Activated T-cell treated with anti-CD3 and anti-CD28 coated beads, Interleukin-2, amount 50 U/mL, for 4 hours (primary cell): Measurements from ENCODE around the gene OPTN. TPM values are rescaled to one million over a fixed set of nuclear protein-coding genes. Genes with fewer than 3 reads are reported as not detected.
A peak's percentile ranks its signal among the peaks of the same experiment; 100 is the strongest.

ENCODE experiments used
- ATAC-seq, 2 donors: fragments of 200-7000 bp; cut with Tn5 transposase; one replicate each; pipeline ENCODE4 v1.10.0; 2021
- DNase-seq: peaks from one replicate; pipeline ENCODE4 v3.0.0-alpha.2; 2020
- H3K27me3 Mint-ChIP-seq: one replicate; pipeline ENCODE4 v1.8.0; 2021; ENCODE audit warnings: low read depth, mixed read lengths
- H3K36me3 Mint-ChIP-seq: one replicate; pipeline ENCODE4 v1.8.0; 2022; ENCODE audit warnings: mixed read lengths; ENCODE audit not compliant: insufficient read depth
- H3K4me1 Mint-ChIP-seq: one replicate; pipeline ENCODE4 v1.8.0; 2021; ENCODE audit warnings: low read depth, mixed read lengths
- H3K4me3 Mint-ChIP-seq: one replicate; pipeline ENCODE4 v1.8.0; 2021; ENCODE audit warnings: mild to moderate bottlenecking, moderate library complexity, mixed read lengths
- H3K9me3 Mint-ChIP-seq: one replicate; pipeline ENCODE4 v1.8.0; 2021; ENCODE audit warnings: mixed read lengths
- total RNA-seq, 3 donors: library from RNA; stranded (reverse); gene quantifications; one replicate each; pipeline ENCODE4 v1.2.1, GENCODE V29; 2021

The OPTN gene
- total RNA-seq, 3 donors from 2014 or later, result 14.6 to 29.0 (median 16.2) TPM

GRCh38 chr10:13161857-13162271 is 61.9 kb downstream of the OPTN start:
- H3K4me1 Mint-ChIP-seq, result peaks cover 14% of the 10 kb centered on the region
- H3K9me3 Mint-ChIP-seq, result no peaks in the 10 kb centered on the region
- H3K36me3 Mint-ChIP-seq, result no peaks in the 10 kb centered on the region
- DNase-seq (no peak), ATAC-seq (peak; percentile 8 to 13)
- peak overlapping the region; percentile 84 for H3K4me3 Mint-ChIP-seq
- no peaks in the 10 kb centered on the region for H3K27me3 Mint-ChIP-seq

GRCh38 chr10:13163859-13164258 is 63.9 kb downstream of the OPTN start:
- no peaks in the 10 kb centered on the region for H3K9me3 Mint-ChIP-seq
- no peaks in the 10 kb centered on the region for H3K27me3 Mint-ChIP-seq
- DNase-seq, result no peak
- ATAC-seq, result no peak
- no peak overlapping the region for H3K4me3 Mint-ChIP-seq
- H3K36me3 Mint-ChIP-seq, result no peaks in the 10 kb centered on the region
- peaks cover 14% of the 10 kb centered on the region for H3K4me1 Mint-ChIP-seq

GRCh38 chr10:13165177-13165576 is 65.2 kb downstream of the OPTN start:
- no peaks in the 10 kb centered on the region for H3K36me3 Mint-ChIP-seq

GRCh38 chr10:13167568-13167967 is 67.6 kb downstream of the OPTN start:
- H3K4me3 Mint-ChIP-seq, result no peak overlapping the region
- H3K4me1 Mint-ChIP-seq, result no peaks in the 10 kb centered on the region
- no peak for DNase-seq
- no peak for ATAC-seq
- H3K27me3 Mint-ChIP-seq, result no peaks in the 10 kb centered on the region
- H3K36me3 Mint-ChIP-seq, result peaks cover under 1% of the 10 kb centered on the region
- no peaks in the 10 kb centered on the region for H3K9me3 Mint-ChIP-seq

More at GRCh38 chr10:13165177-13165576, 65.2 kb downstream of the OPTN start:
- Mint-ChIP-seq H3K4me1 (peaks cover 14% of the 10 kb centered on the region), H3K27me3 (no peaks in the 10 kb centered on the region), H3K4me3 (no peak overlapping the region), H3K9me3 (no peaks in the 10 kb centered on the region)
- DNase-seq (no peak), ATAC-seq (no peak)

- Mint-ChIP-seq H3K27me3 (no peaks in the 10 kb centered on the region), H3K4me1 (no peaks in the 10 kb centered on the region), H3K36me3 (peaks cover 5% of the 10 kb centered on the region), H3K4me3 (no peak overlapping the region), H3K9me3 (no peaks in the 10 kb centered on the region)
- DNase-seq (no peak), ATAC-seq (no peak)
Observed at GRCh38 chr10:13168781-13169180, 68.8 kb downstream of the OPTN start.

GRCh38 chr10:13173616-13174015 is 73.7 kb downstream of the OPTN start:
- DNase-seq, result no peak
- Mint-ChIP-seq H3K9me3 (no peaks in the 10 kb centered on the region), H3K4me1 (no peaks in the 10 kb centered on the region), H3K4me3 (no peak overlapping the region), H3K36me3 (peaks cover 6% of the 10 kb centered on the region), H3K27me3 (no peaks in the 10 kb centered on the region)
- ATAC-seq, result no peak

- H3K4me1 Mint-ChIP-seq, result no peaks in the 10 kb centered on the region
- H3K9me3 Mint-ChIP-seq, result no peaks in the 10 kb centered on the region
- H3K36me3 Mint-ChIP-seq, result peaks cover 4% of the 10 kb centered on the region
- no peaks in the 10 kb centered on the region for H3K27me3 Mint-ChIP-seq
- ATAC-seq (peak; percentile 57 to 81), DNase-seq (no peak)
- H3K4me3 Mint-ChIP-seq, result no peak overlapping the region
Observed at GRCh38 chr10:13180788-13181187, 80.8 kb downstream of the OPTN start.

GRCh38 chr10:13182424-13182823 is 82.5 kb downstream of the OPTN start:
- H3K36me3 Mint-ChIP-seq, result peaks cover 7% of the 10 kb centered on the region

GRCh38 chr10:13183625-13184024 is 83.7 kb downstream of the OPTN start:
- Mint-ChIP-seq H3K4me3 (no peak overlapping the region), H3K4me1 (no peaks in the 10 kb centered on the region), H3K9me3 (peaks cover 4% of the 10 kb centered on the region), H3K36me3 (peaks cover 5% of the 10 kb centered on the region), H3K27me3 (no peaks in the 10 kb centered on the region)
- ATAC-seq (no peak), DNase-seq (no peak)

More at GRCh38 chr10:13182424-13182823, 82.5 kb downstream of the OPTN start:
- DNase-seq (no peak), ATAC-seq (no peak)
- Mint-ChIP-seq H3K4me3 (no peak overlapping the region), H3K4me1 (no peaks in the 10 kb centered on the region), H3K9me3 (peaks cover 4% of the 10 kb centered on the region), H3K27me3 (no peaks in the 10 kb centered on the region)

- H3K36me3 Mint-ChIP-seq, result peaks cover 5% of the 10 kb centered on the region
- H3K4me1 Mint-ChIP-seq, result no peaks in the 10 kb centered on the region
- H3K27me3 Mint-ChIP-seq, result no peaks in the 10 kb centered on the region
- no peak overlapping the region for H3K4me3 Mint-ChIP-seq
- H3K9me3 Mint-ChIP-seq, result peaks cover 4% of the 10 kb centered on the region
- no peak for ATAC-seq
- DNase-seq, result no peak
Observed at GRCh38 chr10:13184276-13184675, 84.3 kb downstream of the OPTN start.

- Mint-ChIP-seq H3K9me3 (peaks cover 4% of the 10 kb centered on the region), H3K27me3 (no peaks in the 10 kb centered on the region), H3K4me3 (no peak overlapping the region), H3K36me3 (peaks cover 5% of the 10 kb centered on the region), H3K4me1 (no peaks in the 10 kb centered on the region)
- DNase-seq (no peak), ATAC-seq (no peak)
Observed at GRCh38 chr10:13184730-13185514, 85.0 kb downstream of the OPTN start.

- DNase-seq, result no peak
- Mint-ChIP-seq H3K27me3 (no peaks in the 10 kb centered on the region), H3K36me3 (peaks cover 5% of the 10 kb centered on the region), H3K4me1 (no peaks in the 10 kb centered on the region), H3K9me3 (peaks cover 4% of the 10 kb centered on the region), H3K4me3 (no peak overlapping the region)
- no peak for ATAC-seq
Observed at GRCh38 chr10:13187135-13187534, 87.2 kb downstream of the OPTN start.

Other genes starting within 250 kb of the OPTN start
- under 1 TPM; 0.08 to 0.16 (median 0.10) TPM for gene CCDC3, start 98.5 kb upstream of the OPTN start, total RNA-seq
- 10 to 100 TPM; 39.3 to 66.9 (median 55.4) TPM for gene MCM10, start 61.4 kb downstream of the OPTN start, total RNA-seq
- not detected for gene UCMA, start 134.2 kb downstream of the OPTN start, total RNA-seq
- 1 to 10 TPM; 5.9 to 7.5 (median 6.0) TPM for gene PHYH, start 199.9 kb downstream of the OPTN start, total RNA-seq
- 10 to 100 TPM; 43.4 to 56.2 (median 48.5) TPM for gene SEPHS1, start 248.1 kb downstream of the OPTN start, total RNA-seq